C4-2B (cell line): ENCODE measurements around the gene CCDC121.

Experiments
- CTCF ChIP-seq: fragments of 450-650 bp; conservative IDR thresholded peaks from 2 replicates; pipeline ENCODE4 v1.5.1; 2017; ENCODE audit warnings: mild to moderate bottlenecking
- ZFX ChIP-seq: fragments of 450-650 bp; IDR thresholded peaks from 2 replicates; pipeline ENCODE4 v1.6.1; 2017

- no peak for TF ChIP-seq CTCF
- no peak for TF ChIP-seq ZFX
Observed at GRCh38 chr2:27652790-27653189, 24.0 kb upstream of the CCDC121 start.
